COLO668 (cell line): ENCODE measurements around the gene SIGLEC10.
"Not testable (repeated sequence)": the region's sequence is repeated elsewhere in the genome, so short reads cannot be mapped to it uniquely, and the experiment has no call there.

ENCODE experiments used
- DNase-seq: peaks from one replicate; lab custom pipeline; 2025; ENCODE audit not compliant: unreplicated experiment; lab: John Stamatoyannopoulos, UW

The SIGLEC10 gene

DNA sequence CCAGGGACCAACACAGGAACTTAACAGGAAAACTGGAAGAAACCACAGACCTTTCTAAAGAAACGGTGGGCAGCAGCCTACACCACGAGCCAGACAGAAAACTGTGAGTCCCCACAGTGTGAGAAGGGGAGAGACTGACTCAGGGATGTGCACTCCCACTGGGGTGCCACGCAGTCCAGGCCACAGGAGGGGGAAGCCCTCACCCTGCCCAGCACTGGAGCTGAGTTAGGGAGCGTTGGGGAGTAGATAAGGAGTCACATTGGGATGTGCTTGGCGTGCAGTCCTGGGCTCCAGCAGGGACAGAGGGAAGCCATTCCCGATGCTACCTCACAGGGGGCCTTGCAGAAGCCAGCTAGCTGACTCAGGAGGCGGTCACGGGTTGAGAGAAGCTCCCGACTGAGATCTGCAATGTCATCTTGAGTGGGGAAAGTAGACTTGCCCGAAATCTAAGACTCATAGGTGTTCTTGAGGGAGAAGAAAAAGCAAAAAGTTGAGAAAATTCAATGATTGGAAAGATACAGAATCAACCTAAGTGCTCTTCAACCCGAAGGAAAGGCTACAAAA is 23.5 kb upstream of the SIGLEC10 start:
- DNase-seq = no peak

DNA sequence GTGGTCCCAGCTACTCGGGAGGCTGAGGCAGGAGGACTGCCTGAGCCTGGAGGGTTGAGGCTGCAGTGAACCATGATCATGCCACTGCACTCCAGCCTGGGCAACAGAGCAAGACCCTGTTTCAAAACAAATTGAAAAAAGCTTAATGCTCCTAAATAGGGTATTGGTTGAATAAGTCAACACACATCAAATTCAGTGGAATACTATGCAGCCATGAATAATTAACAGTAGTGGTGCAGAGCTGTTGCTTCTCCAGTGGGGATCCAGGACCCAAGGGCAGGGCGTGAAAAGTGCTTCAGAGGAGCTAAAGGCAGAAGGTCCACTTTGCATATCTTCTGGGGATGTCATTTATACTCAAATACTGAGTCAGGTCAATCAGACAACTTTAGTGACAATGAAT is 22.6 kb upstream of the SIGLEC10 start:
- no peak for DNase-seq

DNA sequence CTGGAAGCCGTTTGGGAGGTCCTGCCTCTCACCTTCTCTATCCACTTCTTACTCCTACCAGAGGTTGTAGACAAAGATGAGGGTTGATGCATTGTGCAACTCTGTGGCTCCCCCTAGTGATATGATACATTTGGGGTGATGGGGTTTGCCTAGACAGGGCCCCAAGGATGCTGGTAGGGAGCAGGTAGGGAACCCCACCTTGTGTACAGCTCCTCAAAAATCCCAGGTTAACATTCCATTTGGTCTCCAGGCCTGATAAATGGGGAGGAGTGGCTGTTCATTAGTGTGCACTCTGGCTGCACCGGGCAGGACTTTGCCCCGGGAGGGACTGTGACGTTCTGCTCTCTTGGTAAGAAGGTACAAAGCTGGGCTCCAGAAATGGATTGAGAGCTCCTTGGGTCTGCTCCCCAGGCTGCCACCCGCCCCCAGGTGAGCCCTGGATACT is 21.6 kb upstream of the SIGLEC10 start:
- no peak for DNase-seq

DNA sequence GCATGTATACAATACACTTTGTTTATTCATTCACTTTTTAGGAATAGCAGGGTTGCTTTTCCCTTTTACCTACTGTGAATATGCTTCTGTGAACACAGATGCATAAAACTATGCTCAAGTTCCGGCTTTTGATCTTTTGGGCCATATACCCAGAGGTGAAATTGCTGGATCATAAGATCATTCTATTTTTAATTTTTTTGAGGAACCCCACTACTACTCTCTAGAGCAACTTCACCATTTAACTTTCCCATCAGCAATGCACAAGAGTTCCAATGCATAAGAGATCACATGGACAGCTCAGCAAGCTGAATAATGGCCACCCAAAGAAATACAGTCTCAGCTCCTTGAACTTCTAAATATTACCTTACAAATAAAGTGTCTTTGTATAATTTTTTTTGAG is 17.0 kb upstream of the SIGLEC10 start:
- no peak for DNase-seq

DNA sequence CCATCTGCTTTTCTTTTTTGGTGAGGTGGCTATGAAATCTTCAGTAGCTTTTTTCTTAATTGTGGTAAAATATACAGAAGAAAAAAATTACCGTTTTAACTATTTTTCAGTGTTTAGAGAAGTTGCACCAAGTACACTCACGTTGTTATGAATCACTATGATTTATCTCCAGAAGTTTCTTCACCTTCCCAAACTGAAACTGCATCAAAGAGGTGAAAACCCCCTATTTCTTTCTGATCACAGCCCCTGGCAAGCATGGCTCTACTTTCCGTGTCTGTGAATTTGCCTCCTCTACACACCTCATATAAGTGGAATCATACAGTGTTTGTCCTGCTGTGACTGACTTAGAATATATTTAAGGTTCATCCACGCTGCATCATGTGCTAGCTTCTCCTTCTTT is 15.6 kb upstream of the SIGLEC10 start:
- DNase-seq = no peak

DNA sequence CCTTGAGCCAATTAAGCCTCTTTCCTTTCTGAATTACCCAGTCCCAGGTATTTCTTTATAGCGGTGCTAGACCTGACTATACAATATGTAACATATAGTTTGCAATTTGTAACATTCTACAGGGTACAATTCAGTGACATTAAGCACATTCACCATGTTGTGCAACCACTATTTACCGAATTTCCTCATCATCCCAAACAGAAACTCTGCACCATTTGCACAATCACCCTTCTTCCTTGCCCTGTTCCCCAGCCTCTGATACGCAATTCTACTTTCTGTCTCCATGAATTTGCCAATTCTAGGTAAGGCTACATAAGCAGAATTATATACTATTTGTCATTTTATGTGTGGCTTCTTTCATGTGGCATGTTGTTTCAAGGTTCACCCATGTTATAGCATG is 13.7 kb upstream of the SIGLEC10 start:
- DNase-seq = no peak

DNA sequence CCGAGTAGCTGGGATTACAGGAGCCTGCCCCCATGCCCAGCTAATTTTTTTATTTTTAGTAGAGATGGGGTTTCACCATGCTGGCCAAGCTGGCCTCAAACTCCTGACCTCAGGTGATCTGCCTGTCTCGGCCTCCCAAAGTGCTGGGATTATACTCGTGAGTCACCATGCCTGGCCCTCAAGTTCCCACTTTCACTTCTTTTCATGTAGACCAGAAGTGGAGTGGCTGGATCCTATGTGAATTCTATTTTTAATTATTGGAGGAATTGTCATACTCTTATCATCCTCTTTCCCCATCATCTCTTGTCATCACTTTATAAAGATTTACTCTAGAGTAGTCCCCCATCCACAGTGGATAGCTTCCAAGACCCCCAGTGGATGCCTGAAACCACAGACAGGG is 12.8 kb upstream of the SIGLEC10 start:
- DNase-seq = no peak

DNA sequence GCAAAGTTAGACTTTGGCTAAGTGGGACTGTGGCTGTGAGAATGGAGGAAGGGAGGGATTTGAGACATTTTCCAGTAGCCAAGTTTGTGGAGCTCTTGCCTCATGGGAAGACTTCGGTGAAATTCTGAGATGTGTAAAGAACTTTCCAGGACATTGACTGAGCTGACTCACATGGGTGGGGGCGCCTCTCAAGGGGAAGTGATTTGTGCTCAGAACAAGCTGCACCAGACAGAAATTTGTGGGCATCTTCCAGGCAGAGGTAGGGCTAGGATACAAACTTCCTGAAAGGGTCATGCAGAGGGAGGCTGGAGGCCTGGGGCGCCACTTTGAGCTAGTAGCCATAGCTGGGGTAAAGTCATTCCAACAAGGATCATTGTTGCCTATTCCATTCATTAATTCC is 9.8 kb upstream of the SIGLEC10 start:
- no peak for DNase-seq

DNA sequence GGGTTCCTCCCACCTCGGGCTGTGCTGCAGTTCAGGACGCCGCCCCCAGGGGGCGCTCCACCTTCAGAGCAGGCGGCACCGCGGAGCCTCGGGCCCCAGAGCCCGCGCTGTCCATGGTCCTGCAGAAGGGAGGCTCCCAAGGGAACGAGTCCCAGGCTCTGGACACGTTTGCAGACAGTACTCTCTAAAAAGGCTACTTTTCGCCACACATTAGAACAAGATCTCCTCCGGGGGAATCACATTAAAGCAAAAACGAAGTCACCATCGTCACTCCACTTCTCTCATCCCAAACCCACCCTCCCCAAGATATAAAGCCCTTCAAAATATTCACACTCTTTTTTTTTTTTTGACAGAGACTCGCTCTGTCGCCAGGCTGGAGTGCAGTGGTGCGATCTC is 4.6 kb upstream of the SIGLEC10 start:
- peak; percentile 50 for DNase-seq

DNA sequence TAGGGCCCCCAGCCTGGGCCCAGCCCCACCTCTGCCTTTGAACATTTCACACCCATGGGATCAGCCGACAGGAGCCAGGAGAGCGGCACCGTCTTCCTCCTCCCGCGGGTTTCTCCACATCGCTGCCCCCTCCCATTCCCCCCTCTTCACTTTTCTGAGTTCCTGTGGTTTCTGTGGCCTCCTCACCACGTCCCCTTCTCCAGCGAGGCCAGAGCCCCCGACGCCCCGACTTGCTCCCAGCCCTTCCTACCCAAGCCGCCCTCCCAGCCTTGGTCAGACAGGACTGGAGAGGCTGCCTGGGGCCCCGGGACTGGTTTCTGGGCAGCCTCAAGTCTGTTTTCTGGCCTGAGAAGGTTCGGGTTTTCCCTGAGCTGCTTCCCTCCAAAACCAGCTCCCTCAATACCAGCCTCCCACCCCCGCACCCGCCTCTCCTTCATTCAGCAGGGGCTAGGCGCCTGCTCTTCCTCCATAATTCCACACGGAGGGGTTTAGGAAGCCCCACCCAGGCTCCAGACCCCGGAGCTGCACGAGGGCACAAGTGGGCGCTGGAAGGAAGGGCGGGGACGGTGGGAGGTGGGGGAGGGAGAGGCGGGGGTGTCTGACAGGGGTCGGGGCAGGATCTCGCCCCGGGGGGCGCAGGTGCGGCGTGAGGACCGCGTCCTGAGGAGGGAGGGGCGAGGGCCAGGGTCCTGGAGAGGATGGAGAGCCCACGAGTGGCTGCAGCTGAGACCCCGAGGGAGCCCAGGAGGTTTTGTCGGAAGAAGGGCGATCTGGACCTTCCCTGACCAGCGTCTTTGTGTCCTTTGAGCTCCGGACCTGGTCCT is 4.0 kb upstream of the SIGLEC10 start:
- no peak for DNase-seq

DNA sequence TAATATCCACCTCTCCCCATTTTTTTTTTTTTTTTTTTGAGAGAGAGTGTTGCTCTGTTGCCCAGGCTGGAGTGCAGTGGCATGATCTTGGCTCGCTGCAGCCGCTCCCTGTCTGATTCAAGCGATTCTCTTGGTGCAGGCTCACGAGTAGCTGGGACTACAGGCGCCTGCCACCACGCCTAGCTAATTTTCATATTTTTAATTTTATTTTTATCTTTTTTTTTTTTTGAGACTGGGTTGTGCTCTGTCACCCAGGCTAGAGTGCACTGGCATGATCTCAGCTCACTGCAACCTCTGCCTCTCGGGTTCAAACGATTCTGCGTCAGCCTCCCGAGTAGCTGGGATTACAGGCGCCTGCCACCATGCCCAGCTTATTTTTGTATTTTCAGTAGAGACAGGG is 3.1 kb upstream of the SIGLEC10 start:
- not testable (repeated sequence) for DNase-seq

DNA sequence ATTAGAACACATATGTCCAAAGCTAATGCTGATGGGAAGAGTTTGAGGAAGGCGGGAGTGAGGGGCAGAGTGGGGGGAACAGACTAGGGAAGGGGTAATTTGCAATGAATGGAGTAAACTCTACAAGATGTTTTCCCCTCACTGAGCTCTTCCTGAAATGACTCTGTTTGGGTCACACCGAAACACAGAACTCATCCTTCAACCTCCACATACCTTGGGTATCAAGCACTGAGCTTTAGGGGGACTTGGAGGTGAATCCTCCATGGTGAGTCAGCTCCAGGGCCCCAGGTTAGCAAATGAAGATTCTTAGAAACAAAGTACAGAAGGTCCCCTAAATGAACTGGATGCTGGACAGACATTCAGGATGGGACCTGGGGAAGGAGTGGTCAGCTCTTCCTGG is 1.3 kb upstream of the SIGLEC10 start:
- DNase-seq = no peak

DNA sequence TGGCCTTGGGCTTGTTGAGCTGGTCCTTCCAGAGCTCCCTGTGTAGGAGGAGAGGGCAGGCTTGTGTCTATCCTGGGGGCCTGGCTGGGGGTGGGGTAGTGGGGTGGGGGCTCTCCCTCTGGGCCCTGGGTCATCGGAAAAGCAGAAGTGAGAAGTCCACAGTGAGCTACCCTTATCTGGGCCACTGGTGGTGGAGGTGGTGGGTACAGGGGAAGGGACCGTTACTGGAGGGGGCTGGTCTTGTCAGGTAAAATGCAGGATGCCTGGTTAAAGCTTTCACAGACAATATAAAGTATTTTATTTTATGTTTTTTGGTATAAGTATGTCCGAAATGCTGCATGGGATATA is 342 bp upstream of the SIGLEC10 start:
- no peak for DNase-seq

DNA sequence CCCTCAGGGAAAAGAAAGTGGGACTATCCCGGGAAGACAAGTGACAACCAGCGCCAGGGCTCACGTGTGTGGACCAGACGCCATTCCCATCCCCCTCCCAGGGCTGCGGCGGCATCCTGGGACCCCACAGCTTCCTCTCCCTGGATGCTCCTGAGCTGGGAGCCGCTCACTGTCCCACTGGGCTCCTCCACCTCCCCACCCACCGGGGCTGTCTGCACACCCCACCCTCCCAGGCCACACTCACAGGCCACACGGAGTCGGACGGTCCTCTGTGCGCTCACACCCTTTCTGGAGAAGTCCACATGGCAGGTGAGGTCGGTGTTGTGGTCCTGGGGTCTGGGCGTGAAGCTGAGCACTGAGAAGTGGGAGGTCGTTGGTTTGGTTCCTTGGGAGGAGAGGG is 1.0 kb downstream of the SIGLEC10 start:
- not testable (repeated sequence) for DNase-seq

DNA sequence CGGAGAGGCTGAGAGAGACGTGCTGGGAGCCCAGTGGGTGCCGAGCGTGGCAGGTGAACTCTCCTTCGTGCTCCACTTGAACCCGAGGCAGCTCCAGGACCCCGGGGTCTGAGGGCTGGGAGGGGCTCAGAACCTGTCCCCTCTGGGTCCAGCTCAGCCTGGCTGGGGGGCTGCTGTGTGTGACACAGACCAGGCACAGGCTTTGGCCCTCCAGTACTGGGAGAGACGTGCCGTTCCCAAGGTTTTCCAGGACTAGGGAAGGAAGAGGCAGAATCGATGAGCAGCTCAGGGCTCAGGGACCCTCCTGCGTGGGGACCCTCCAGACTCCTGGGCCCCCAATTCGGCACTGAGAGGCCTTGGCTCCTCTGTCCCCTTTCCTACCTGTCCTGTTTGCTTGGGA is 2.3 kb downstream of the SIGLEC10 start:
- DNase-seq = no peak

DNA sequence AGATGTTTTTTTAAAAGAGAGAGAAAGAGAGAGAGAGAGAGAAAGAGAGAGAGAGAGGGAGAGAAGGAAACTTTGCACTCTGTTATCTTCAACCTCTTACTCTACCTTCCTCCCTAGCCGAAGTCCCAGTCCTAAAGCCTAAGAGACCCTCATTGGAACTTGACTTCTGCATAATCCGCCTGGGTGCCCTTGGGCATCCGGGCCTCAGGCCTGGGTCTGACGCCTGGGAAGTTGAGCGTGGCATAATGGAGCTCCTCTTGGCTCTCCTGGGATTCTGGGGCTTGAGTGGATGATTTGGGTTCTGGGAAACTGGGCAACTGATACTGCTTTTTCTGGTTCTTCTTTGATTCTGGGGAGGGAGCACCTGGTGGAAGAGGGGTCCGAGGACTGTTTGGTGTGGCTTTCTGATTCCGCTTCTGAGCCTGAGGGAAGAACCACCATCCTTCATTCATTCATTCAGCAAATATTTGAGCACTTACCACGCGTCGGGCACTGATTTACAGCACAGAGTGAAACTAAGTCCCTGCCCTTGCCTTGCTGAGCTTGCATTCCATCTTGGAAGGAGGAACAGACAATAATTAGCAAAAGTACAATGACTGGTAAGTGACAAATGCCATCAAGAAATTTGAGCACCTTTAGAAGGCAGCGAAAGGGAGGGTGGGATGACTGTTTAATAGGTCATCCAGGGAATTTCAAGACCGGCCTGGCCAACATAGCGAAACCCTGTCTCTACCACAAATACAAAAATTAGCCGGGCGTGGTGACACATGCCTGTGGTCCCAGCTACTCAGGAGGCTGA is 6.3 kb downstream of the SIGLEC10 start:
- DNase-seq = no peak

DNA sequence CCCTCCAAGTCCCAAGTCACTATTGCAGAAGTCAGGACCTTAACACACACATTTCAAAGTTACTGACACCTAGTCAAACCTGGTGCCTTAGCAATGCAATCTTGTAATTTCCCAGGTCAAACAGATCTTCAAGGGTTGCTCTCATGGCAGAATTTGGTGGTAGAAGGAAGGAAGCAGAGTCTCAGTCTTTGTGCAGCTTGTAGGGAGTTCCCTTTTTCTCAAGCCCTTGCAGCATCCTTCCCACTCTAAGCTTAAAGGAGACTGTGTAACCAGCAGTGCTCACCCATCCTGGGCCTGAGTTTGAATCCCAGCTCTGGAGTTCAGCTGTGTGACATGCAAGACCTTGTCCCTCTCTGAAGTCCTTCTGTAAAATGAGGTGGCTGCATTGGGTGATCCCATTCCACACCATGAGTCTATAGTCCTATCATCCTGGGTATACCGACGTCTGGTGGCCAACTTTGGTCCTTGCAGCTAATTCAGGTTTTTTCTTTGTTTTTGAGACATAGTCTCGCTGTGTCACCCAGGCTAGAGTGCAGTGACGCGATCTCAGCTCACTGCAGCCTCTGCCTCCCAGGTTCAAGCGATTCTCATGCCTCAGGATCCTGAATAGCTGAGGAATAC is 9.8 kb downstream of the SIGLEC10 start:
- DNase-seq = no peak

DNA sequence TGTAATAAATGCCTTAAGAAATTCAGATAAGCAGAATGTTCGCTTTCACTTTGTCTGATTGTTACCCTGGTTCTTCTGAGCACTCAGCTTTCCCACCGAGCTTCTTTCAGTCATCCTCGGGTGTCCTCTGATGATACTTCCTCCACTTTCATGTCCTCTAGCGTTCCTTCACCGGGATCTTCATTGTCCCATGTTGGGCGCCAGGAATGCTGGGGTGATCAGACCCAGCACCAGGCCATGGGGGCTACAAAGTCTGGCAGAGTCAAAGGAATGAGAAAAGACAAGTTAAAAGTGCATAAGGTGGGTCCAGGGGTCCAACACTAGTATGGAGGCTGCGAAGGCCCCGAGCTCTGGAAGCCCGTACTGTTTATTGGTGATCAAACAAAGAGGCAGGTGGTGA is 15.3 kb downstream of the SIGLEC10 start:
- DNase-seq = no peak

DNA sequence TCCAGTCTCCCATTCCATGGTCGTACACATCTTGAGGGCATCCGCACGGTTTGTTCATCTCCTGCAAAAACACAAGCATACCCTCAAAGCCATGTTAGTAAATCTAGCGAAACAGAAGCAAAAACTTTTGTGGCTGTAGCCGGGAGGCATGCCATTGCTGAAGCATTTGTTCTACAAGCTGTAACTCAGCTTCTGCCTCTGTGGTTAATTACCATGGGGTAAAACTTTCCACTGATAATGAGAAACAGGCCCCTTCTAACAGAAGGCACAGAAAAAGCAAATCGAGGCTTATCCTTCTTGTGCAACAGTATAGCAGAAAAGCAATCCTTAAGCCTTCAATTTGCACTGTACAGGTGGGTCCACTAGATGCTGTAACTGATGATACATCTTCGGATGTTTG is 17.5 kb downstream of the SIGLEC10 start:
- not testable (repeated sequence) for DNase-seq

DNA sequence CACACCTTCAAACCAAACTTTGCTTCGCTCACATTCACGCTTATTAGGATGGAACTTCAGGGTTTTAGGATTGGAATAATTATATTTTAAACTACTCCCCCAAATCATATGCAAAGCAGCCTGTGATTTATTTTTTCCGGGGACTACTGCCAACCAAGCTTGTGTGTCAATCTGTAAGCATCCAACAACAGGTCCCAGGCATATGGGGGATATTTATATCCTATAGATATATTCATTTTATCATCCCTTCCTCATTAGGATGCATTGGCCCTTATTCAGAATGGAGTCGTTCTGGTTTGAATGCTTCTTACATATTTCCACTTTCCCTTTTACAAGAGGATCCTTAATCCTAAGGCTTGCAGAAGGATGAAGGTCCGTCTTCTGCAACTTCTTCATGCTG is 18.2 kb downstream of the SIGLEC10 start:
- no peak for DNase-seq

DNA sequence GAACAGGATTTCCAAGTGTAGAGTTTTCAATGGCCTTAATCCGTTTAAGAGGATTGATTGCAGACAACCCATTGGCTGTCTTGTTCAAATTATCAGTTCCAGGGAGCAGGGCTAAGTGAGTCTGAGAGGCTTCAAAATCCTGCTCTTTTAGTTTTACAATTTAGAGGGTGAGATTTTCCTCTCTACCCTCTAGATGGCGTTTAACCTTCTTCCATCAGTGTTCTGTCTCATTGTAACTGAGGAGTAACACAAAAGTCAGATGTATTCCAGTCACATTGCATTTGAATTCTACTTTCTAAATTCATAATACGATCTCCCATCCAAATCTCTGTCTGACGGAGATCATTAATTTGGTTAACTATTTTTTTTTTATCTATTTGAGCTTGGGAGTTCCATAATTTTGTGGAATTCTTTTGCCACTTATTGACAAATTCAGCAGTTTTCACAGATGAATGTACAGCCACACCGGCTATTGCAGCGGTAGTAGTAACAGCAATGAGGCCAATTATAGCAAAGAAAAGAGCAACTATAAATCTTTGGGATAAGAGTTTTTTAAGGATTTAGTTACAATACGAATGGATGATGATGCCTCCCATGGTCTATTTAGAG is 19.2 kb downstream of the SIGLEC10 start:
- no peak for DNase-seq
